Measurements from ENCODE around the gene MRPL1. TPM values are rescaled to one million over a fixed set of nuclear protein-coding genes. Genes with fewer than 3 reads are reported as not detected.

The MRPL1 gene
- total RNA-seq, 1 donor from 2014 or later = 52.3 TPM

Other genes with a start within 250 kb of the MRPL1 start
- gene CNOT6L, start 43.5 kb upstream of the MRPL1 start, total RNA-seq = 24.0 TPM
- gene FRAS1, start 194.5 kb downstream of the MRPL1 start, total RNA-seq = 3.7 TPM

Measured in left ventricle myocardium superior (tissue), 1 donor.